GM23248 (cell line): ENCODE data around the gene BMPR1B. TPM values are rescaled to one million over a fixed set of nuclear protein-coding genes. Genes with fewer than 3 reads are reported as not detected.

Experiments
- DNase-seq: peaks from one replicate; pipeline ENCODE4 v3.0.0-alpha.2; 2015
- H2AFZ ChIP-seq: fragments of 200-600 bp; sonication (generic); 2 replicates; pipeline ENCODE4 v1.6.1; 2016; ENCODE audit warnings: antibody characterized with exemption
- H3F3A ChIP-seq: fragments of 200-600 bp; sonication (generic); 2 replicates; pipeline ENCODE4 v1.6.1; 2016; ENCODE audit warnings: mild to moderate bottlenecking, antibody characterized with exemption, mixed run types; ENCODE audit not compliant: insufficient read depth
- H3K27ac ChIP-seq: fragments of 200-600 bp; sonication (generic); 2 replicates; pipeline ENCODE4 v1.5.1; 2016; ENCODE audit warnings: mild to moderate bottlenecking
- H3K27me3 ChIP-seq: fragments of 200-600 bp; sonication (generic); replicated peaks from 2 replicates; pipeline ENCODE4 v1.6.1; 2016; ENCODE audit warnings: mild to moderate bottlenecking; ENCODE audit not compliant: insufficient read depth
- H3K36me3 ChIP-seq: fragments of 200-600 bp; sonication (generic); 2 replicates; pipeline ENCODE4 v1.6.1; 2016; ENCODE audit warnings: low read depth, mild to moderate bottlenecking
- H3K4me1 ChIP-seq: fragments of 200-600 bp; sonication (generic); 2 replicates; pipeline ENCODE4 v1.6.1; 2016; ENCODE audit warnings: mild to moderate bottlenecking; ENCODE audit not compliant: insufficient read depth
- H3K4me2 ChIP-seq: fragments of 200-600 bp; sonication (generic); one replicate; pipeline ENCODE4 v1.6.1; 2016; ENCODE audit warnings: mild to moderate bottlenecking; ENCODE audit not compliant: unreplicated experiment
- H3K4me3 ChIP-seq: fragments of 200-600 bp; sonication (generic); 2 replicates; pipeline ENCODE4 v1.5.1; 2016; ENCODE audit warnings: mild to moderate bottlenecking
- H3K79me2 ChIP-seq: fragments of 200-600 bp; sonication (generic); 2 replicates; pipeline ENCODE4 v1.6.1; 2016; ENCODE audit warnings: mild to moderate bottlenecking; ENCODE audit not compliant: insufficient read depth
- H3K9ac ChIP-seq: fragments of 200-600 bp; sonication (generic); 2 replicates; pipeline ENCODE4 v1.6.1; 2016; ENCODE audit warnings: mild to moderate bottlenecking
- H3K9me2 ChIP-seq: fragments of 200-600 bp; sonication (generic); 2 replicates; pipeline ENCODE4 v1.6.1; 2016; ENCODE audit warnings: mixed run types, mild to moderate bottlenecking, moderate library complexity; ENCODE audit not compliant: insufficient read depth
- H3K9me3 ChIP-seq: fragments of 200-600 bp; sonication (generic); one replicate; pipeline ENCODE4 v1.6.1; 2017; ENCODE audit warnings: low read depth
- H4K20me1 ChIP-seq: fragments of 200-600 bp; sonication (generic); 2 replicates; pipeline ENCODE4 v1.6.0; 2016; ENCODE audit not compliant: insufficient read depth
- EZH2 ChIP-seq: fragments of 200-600 bp; sonication (generic); IDR thresholded peaks from 2 replicates; pipeline ENCODE4 v1.6.1; 2018; ENCODE audit warnings: antibody characterized with exemption, mild to moderate bottlenecking; ENCODE audit not compliant: insufficient read depth, poor library complexity, severe bottlenecking
- EZH2phosphoT487 ChIP-seq: fragments of 200-600 bp; sonication (generic); IDR thresholded peaks from 2 replicates; pipeline ENCODE4 v1.6.1; 2018; ENCODE audit warnings: antibody characterized with exemption, moderate library complexity, mild to moderate bottlenecking, low read depth; ENCODE audit not compliant: insufficient read depth
- WGBS, 2 experiments: methylation state at CpG; one replicate each; pipeline ENCODE4 v1.1.6; 2015 to 2017; ENCODE audit warnings: low lambda C conversion rate in 2 of 2, low coverage in 1 of 2; ENCODE audit errors: missing lambda C conversion rate in 2 of 2; 5-methylcytosine and 5-hydroxymethylcytosine counted together
- in situ Hi-C: fragments of 300-500 bp; cut with MboI; formaldehyde crosslinking; loops from 2 replicates; pipeline ENCODE4 v1.15.0; 2020
- polyA plus RNA-seq: library from polyadenylated mRNA; unstranded; fragments of >200 nt; fragmentation: Nextera tagmentation; extraction: Ambion mirVana; gene quantifications from 2 replicates; pipeline ENCODE4 v1.2.1, GENCODE V29; 2016
- total RNA-seq: library from RNA; depleted of rRNA; stranded (reverse); fragments of >200 nt; shearing (Covaris generic); gene quantifications from 2 replicates; pipeline ENCODE4 v1.2.3, GENCODE V29; 2014

BMPR1B gene
- total and polyA plus RNA-seq, 2 experiments from 2014 or later: 0.60 to 0.76 TPM

- no peak overlapping the region for H3K4me3 ChIP-seq
- no peaks in the 10 kb centered on the region for H3K27me3 ChIP-seq
- H3K4me2 ChIP-seq: peak overlapping the region; percentile 7
- no peak overlapping the region for H2AFZ ChIP-seq
- in situ Hi-C loops: loop anchor here (10.0 to 25.0 kb wide), 2 partner anchors 352 to 694 kb away; partner anchors contain the start of gene BMPR1B
- WGBS, 2 experiments: 66 to 69% methylated on average over 2 of the region's 2 CpGs
- H3F3A ChIP-seq: peaks cover 16% of the 10 kb centered on the region
- no peak overlapping the region for H3K27ac ChIP-seq
- DNase-seq: peak; percentile 27
- H3K79me2 ChIP-seq: no peaks in the 10 kb centered on the region
- no peaks in the 10 kb centered on the region for H4K20me1 ChIP-seq
- H3K4me1 ChIP-seq: peaks cover 26% of the 10 kb centered on the region
- no peak overlapping the region for H3K9ac ChIP-seq
- no peaks in the 10 kb centered on the region for H3K9me3 ChIP-seq
- no peaks in the 10 kb centered on the region for H3K9me2 ChIP-seq
- TF ChIP-seq EZH2phosphoT487 (no peak), EZH2 (no peak)
- H3K36me3 ChIP-seq: no peaks in the 10 kb centered on the region
These were observed 348.7 kb downstream of the BMPR1B start for GRCh38 chr4:95106408-95106928.

GRCh38 chr4:95107004-95107403 lies 349.2 kb downstream of the BMPR1B start:
- in situ Hi-C loops: loop anchor here (10.0 to 25.0 kb wide), 2 partner anchors 352 to 695 kb away; partner anchors contain the start of gene BMPR1B

GRCh38 chr4:95107635-95108034 lies 349.9 kb downstream of the BMPR1B start:
- H3F3A ChIP-seq: peaks cover 16% of the 10 kb centered on the region
- H3K4me2 ChIP-seq: peak overlapping the region; percentile 4
- no peaks in the 10 kb centered on the region for H3K79me2 ChIP-seq
- no peaks in the 10 kb centered on the region for H3K27me3 ChIP-seq
- no peak overlapping the region for H3K9ac ChIP-seq
- no peak overlapping the region for H3K27ac ChIP-seq
- H3K36me3 ChIP-seq: no peaks in the 10 kb centered on the region
- TF ChIP-seq EZH2phosphoT487: no peak
- TF ChIP-seq EZH2: no peak
- 44 to 45% methylated on average over 4 of the region's 4 CpGs for WGBS, 2 experiments
- H2AFZ ChIP-seq: no peak overlapping the region
- H3K4me3 ChIP-seq: no peak overlapping the region
- DNase-seq: peak; percentile 68
- no peaks in the 10 kb centered on the region for H3K9me3 ChIP-seq
- in situ Hi-C loops: loop anchor here (10.0 to 25.0 kb wide), 2 partner anchors 353 to 695 kb away; partner anchors contain the start of gene BMPR1B
- no peaks in the 10 kb centered on the region for H4K20me1 ChIP-seq
- H3K9me2 ChIP-seq: no peaks in the 10 kb centered on the region
- peaks cover 26% of the 10 kb centered on the region for H3K4me1 ChIP-seq

More at GRCh38 chr4:95107004-95107403, 349.2 kb downstream of the BMPR1B start:
- peaks cover 26% of the 10 kb centered on the region for H3K4me1 ChIP-seq
- H3K27ac ChIP-seq: no peak overlapping the region
- H3K79me2 ChIP-seq: no peaks in the 10 kb centered on the region
- H3K9ac ChIP-seq: no peak overlapping the region
- no peaks in the 10 kb centered on the region for H3K36me3 ChIP-seq
- H4K20me1 ChIP-seq: no peaks in the 10 kb centered on the region
- DNase-seq: peak; percentile 20
- no peak overlapping the region for H2AFZ ChIP-seq
- no peaks in the 10 kb centered on the region for H3K9me2 ChIP-seq
- H3K4me3 ChIP-seq: no peak overlapping the region
- TF ChIP-seq EZH2phosphoT487: no peak
- no peak for TF ChIP-seq EZH2
- H3F3A ChIP-seq: peaks cover 16% of the 10 kb centered on the region
- H3K9me3 ChIP-seq: no peaks in the 10 kb centered on the region
- peak overlapping the region; percentile 7 for H3K4me2 ChIP-seq
- H3K27me3 ChIP-seq: no peaks in the 10 kb centered on the region

GRCh38 chr4:95108883-95109421 lies 351.2 kb downstream of the BMPR1B start:
- in situ Hi-C loops: loop anchor here (10.0 to 25.0 kb wide), 2 partner anchors 354 to 697 kb away; partner anchors contain the start of gene BMPR1B
- Histone ChIP-seq H3K9ac (no peak overlapping the region), H3F3A (peaks cover 16% of the 10 kb centered on the region), H2AFZ (no peak overlapping the region), H3K4me2 (no peak overlapping the region), H3K36me3 (no peaks in the 10 kb centered on the region), H3K9me3 (no peaks in the 10 kb centered on the region), H3K9me2 (no peaks in the 10 kb centered on the region), H3K4me1 (peaks cover 26% of the 10 kb centered on the region), H3K27me3 (no peaks in the 10 kb centered on the region), H3K27ac (no peak overlapping the region), H4K20me1 (no peaks in the 10 kb centered on the region), H3K79me2 (no peaks in the 10 kb centered on the region), H3K4me3 (no peak overlapping the region)
- 96 to 100% methylated on average over 1 of the region's 1 CpG for WGBS, 2 experiments
- peak; percentile 1 for DNase-seq
- TF ChIP-seq EZH2phosphoT487: no peak
- TF ChIP-seq EZH2: no peak
